Activated CD4-positive, alpha-beta T cell treated with anti-CD3 and anti-CD28 coated beads for 4 hours (primary cell): ENCODE data around the gene SLCO4A1.
"Not testable (repeated sequence)": the region's sequence is repeated elsewhere in the genome, so short reads cannot be mapped to it uniquely, and the experiment has no call there.

Source experiments
- DNase-seq, 2 donors: peaks; one replicate each; pipeline ENCODE4 v3.0.0-alpha.2; 2020

Gene SLCO4A1

DNA sequence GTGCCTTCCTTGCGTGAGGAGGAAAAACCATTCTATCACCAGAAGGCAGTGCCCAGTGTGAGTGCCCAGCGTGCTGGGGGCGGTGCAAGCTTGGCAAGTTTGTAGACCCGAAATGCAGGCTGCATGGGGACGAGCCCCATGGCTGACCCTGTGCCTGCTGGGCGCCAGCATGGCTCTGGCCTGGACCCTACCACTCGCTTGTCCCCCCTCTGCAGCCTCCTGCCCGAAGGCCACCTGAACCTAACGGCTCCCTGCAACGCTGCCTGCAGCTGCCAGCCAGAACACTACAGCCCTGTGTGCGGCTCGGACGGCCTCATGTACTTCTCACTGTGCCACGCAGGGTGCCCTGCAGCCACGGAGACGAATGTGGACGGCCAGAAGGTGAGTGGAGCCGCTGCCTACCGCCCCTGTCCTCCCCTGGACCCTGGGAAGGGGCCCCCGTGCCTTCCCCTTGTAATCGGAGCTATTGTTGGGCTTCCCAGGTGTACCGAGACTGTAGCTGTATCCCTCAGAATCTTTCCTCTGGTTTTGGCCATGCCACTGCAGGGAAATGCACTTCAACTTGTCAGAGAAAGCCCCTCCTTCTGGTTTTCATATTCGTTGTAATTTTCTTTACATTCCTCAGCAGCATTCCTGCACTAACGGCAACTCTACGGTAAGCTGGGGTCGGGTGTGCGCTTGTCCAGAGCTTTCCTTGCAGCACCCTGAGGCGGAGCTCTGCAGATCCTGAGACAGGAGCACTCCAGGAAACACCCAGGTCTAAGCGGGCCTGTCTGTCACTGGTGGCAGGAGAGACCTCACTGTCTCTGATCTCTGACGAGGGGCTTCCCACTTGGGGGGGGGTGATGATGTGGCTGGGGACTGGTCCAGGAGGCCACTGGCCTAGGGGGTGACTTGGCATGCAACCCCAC is 25.5 kb downstream of the SLCO4A1 start:
- DNase-seq: no peak

GRCh38 chr20:62668441-62669027 is 26.2 kb downstream of the SLCO4A1 start:
- DNase-seq: peak; percentile 21 to 55

- DNase-seq: no peak
These were observed 26.9 kb downstream of the SLCO4A1 start for GRCh38 chr20:62669249-62669648.

DNA sequence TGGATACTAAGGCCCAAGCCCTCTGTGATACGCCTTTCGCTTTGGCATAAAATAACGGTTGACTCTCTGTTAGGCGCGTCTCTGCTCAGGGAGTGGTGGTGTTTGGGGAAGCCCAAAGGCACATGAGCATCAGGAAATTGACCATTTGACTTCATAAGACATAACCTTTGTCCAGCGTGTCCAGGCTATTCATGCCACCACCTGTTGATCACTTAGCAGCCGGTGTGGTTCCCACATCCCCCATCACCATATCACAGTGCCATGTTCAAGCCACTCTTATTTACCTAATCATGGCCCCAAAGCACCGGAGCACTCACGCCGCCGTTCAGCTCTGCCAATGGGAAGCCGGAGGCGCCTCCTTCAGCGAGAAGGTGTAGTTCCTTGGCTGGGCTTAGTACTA is 27.9 kb downstream of the SLCO4A1 start:
- no peak for DNase-seq

GRCh38 chr20:62670998-62671397 is 28.7 kb downstream of the SLCO4A1 start:
- no peak for DNase-seq

- DNase-seq: no peak
These were observed 29.5 kb downstream of the SLCO4A1 start for GRCh38 chr20:62671765-62672164.

DNA sequence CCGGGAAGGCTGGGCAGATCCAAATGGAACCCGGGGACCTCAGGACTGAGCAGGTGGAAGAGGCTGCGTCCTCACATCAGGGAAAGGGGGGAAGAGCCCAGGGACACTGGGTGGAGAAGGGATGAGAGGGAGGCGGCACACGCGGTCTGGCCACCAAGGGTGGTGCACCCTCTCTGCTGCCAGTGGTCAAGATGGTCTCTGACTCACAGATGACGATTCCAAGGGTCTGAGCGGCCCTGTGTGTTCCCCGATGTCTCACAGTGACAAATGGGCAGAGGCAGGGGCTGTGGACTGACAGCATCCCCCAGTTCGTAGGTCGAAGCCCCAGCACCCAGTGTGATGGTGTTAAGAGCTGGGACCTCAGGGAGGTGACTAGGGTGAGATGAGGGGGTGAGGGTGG is 32.1 kb downstream of the SLCO4A1 start:
- DNase-seq: no peak

DNA sequence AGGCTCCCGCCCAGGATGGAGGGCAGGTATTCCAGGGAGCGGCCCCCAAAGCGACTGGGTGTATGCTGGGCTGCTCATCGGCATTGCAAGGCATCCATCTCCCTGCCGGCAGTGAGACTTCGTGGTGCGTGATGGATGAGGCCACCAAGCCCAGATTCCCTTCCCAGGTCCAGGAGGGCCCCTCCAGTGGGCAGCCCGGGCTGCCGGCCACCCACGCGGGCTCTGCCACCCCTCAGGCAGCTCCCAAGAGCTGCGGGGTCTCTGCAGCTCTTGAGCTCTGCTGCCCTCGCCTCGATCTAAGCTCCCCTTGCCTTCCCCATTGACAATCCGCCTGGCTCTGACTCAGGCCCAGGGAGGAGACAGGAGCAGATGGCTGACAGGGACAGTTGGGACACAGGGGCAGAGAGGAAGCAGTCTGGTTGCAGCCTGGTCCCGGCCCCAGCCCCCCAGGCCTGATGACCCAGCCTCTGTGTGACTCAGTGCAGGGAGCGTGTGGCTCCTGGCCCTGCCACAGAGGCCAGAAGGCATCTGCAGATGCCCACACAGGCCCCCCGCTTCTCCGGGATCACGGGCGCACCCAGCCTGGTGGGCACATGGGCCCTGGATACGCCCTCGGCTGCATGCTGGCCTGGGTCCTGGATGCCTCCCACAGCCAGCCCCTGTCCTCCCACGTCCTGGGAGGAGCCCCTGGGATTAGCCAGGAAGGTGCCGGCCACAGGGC is 33.0 kb downstream of the SLCO4A1 start:
- DNase-seq: no peak

DNA sequence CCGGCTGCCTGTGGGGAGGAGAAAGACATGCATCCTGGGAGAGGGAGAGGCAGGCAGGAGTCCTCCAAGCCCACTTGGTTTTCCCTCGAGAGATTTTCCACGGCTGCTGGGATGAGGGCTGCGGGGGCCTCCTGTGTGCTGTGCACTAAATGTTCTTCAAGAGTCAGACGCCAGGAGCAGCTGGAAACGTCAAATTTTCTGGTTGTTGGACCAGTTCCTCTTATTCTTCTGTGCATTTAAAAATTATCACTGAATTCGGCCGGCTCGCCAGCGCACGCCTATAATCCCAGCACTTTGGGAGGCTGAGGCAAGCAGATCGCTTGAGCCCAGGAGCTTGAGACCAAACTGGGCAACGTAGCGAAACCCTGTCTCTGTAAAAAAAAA is 33.6 kb downstream of the SLCO4A1 start:
- no peak for DNase-seq

DNA sequence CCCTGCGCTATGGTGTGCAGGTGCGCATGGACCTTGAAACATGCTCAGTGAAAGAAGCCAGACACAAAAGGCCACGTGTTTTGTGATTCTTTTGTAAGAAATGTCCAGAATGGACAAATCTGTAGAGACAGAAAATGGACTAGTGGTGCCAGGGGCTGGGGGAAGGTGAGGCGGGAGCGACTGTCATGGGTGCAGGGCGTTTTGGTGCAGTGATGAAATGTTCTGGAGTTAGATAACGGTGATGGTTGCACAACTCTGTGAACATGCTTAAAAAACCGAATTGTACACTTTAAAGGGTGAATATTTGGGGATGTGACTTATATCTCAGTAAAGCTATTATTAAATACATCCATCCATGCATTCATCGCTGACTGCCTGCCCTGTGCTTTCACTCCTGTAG is 34.7 kb downstream of the SLCO4A1 start:
- no peak for DNase-seq

GRCh38 chr20:62677678-62678077 is 35.4 kb downstream of the SLCO4A1 start:
- DNase-seq: no peak

DNA sequence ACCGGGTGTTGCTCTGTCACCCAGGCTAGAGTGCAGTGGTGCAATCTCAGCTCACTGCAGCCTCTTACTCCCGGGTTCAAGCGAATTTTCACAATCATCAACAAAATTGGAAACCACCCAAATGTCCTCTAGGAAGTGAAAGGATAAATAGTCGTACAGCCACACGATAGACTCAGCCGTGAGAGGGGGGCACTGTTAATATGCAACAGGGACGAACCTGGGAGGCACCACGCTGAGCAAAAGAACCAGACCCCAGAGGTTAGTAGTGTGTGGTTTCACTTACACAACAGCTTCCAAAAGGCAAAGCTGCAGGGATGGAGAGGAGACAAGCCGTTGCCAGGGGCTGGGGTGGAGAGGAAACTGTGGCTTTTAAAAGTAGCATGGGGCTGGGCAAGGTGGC is 36.2 kb downstream of the SLCO4A1 start:
- no peak for DNase-seq

DNA sequence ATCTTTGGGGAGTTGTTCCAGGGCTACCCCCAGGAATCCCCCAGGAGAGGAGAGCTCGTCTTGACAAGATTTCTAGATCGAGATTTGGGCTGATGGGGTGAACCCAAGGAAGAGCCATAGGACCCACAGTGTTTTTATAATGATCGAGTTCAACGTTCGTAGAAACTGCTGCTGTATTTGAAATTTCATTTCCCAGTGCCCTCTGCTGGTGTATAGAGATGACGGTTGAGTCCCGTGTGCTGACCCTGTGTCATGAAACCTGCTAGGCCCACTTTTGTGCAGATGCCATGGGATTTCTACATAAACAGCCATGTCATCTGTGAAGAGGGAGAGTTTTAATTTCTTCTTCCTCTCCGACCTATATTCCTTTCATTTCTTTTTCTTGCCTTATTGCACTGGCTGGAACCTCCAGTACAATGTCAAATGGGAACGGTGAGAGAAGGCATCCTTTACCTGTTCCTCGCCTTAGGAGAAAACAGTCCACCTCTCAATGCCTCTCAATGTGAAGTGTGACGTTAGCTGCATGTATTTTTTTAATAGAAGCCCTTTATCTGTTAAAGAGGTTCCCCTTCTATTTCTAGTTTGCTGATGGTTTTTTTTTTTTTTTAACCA is 37.8 kb downstream of the SLCO4A1 start:
- DNase-seq: no peak

- no peak for DNase-seq
These were observed 40.7 kb downstream of the SLCO4A1 start for GRCh38 chr20:62682912-62683517.

DNA sequence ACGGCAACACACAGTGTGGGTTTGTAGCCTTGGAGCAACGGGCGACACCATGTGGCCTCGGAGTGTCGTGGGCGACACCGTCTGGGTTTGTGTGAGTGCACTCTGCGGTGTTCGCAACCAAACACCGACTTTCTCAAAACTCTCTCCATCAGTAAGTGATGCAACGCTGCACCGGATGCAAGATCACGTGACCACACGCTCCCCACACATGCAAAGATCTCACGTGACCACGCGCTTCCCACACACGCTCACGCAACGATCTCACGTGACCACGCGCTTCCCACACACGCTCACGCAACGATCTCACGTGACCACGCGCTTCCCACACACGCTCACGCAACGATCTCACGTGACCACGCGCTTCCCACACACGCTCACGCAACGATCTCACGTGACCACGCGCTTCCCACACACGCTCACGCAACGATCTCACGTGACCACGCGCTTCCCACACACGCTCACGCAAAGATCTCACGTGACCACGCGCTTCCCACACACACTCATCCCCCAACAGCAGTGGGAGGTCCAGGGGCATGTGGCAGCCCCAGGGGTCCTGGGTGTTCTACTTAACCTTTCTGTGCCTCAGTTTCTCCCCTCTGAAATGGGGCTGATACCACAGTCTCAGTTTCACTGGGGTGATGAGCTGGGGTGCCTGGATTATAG is 41.5 kb downstream of the SLCO4A1 start:
- DNase-seq: not testable (repeated sequence)

DNA sequence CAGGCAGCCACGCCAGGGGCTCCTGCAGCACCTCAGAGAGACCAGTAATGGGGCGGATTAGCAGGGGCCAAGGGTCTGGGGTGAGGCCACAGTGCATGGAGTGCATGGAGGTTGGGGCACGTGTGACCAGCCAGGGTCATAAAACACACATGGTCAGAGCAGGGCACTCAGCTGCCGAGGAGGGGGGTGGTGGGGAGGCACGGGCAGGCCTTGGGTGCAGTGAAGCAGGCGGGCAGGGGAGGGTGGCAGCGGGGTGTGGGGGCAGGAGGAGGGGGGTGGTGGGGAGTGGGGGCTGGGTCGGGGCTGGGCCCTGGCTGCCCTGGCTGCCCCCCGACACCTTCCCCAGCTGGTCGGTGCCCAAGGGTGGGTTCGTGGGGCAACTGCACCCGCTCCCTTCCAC is 42.7 kb downstream of the SLCO4A1 start:
- DNase-seq: no peak

- no peak for DNase-seq
These were observed 43.7 kb downstream of the SLCO4A1 start for GRCh38 chr20:62685781-62686555.

DNA sequence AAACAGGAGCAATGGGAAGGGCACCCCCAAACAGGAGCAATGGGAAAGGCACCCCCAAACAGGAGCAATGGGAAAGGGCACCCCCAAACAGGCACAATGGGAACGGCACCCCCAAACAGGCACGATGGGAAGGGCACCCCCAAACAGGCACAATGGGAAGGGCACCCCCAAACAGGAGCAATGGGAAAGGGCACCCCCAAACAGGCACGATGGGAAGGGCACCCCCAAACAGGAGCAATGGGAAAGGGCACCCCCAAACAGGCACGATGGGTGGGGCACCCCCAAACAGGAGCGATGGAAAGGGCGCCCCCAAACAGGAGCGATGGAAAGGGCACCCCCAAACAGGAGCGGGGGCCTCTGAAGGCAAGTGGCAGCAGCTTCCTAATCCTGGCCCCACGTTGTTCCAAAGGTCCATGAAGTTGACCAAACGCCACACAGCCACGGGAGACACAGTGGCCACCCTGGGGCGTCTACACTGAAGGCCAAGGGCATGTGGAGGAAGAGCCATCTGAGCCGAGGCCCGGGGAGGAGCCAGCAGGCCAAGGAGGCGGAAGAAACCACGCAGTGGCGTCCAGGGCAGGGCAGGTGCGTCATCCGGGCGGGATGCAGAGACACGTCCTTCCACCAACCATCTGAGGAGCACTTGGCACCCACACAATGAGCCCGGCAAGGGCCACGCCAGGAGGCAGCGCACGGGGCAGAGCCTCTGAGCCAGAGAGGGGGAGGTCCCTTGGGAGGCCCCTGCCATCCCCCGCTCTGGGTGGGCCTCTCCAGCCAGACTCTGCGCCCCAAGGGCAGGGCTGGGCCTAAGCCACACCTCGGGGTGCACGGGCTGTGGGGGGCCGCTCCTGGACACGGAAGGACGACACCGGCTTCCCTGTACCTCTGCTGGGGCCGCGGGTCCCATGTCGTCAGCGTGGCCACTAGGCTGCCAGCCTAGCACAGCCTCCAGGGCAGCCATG is 44.8 kb downstream of the SLCO4A1 start:
- DNase-seq: no peak

DNA sequence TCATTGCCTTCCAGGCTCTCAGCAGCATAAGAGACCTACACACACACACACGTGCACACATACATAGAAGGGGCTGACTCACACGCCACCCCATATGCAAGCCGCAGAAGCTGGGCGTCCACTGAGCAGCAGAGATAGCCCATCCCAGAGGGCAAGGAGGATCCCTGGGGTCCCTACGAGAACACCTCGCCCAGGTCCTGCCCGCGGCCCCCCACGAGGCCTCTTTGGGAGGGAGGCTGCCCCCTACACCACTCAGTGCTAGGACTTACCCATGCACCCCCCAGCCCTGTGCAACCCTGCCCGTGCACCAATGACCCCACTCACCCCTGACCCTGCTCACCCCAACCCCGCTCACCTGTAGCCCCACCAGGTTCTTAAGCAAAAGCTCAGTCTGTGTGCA is 45.8 kb downstream of the SLCO4A1 start:
- DNase-seq: no peak

- no peak for DNase-seq
These were observed 46.7 kb downstream of the SLCO4A1 start for GRCh38 chr20:62688855-62689460.
